ENCODE data around the gene ZNF606. TPM values are rescaled to one million over a fixed set of nuclear protein-coding genes. Genes with fewer than 3 reads are reported as not detected.

The ZNF606 gene
- total RNA-seq, 1 donor from 2014 or later: 45.4 TPM

DNA sequence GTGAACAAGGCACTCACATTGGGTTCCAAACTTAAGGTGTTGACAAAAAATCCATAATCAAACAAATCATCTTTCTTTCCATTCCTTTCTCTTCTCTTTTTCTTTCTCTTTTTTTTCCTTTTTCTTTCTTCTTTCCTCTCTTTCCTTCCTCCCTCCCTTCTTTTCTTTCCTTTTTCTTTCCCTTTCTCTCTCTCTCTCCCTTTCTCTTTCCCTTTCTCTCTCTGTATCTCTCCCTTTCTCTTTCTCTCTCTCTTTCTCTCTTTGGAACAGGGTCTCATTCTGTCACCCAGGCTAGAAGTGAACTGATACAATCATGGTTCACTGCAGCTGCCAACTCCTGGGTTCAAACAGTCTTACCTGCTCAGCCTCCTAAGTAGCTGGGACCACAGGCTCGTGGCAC, 40.8 kb downstream of the ZNF606 start:
- Mint-ChIP-seq H3K36me3 (peaks cover 31% of the 10 kb centered on the region), H3K4me1 (no peaks in the 10 kb centered on the region), H3K27ac (no peak overlapping the region), H3K4me3 (no peak overlapping the region), H3K9me3 (peaks cover 46% of the 10 kb centered on the region), H3K27me3 (ENCODE audit: low read depth) (no peaks in the 10 kb centered on the region)
- TF ChIP-seq, protein P1, sequence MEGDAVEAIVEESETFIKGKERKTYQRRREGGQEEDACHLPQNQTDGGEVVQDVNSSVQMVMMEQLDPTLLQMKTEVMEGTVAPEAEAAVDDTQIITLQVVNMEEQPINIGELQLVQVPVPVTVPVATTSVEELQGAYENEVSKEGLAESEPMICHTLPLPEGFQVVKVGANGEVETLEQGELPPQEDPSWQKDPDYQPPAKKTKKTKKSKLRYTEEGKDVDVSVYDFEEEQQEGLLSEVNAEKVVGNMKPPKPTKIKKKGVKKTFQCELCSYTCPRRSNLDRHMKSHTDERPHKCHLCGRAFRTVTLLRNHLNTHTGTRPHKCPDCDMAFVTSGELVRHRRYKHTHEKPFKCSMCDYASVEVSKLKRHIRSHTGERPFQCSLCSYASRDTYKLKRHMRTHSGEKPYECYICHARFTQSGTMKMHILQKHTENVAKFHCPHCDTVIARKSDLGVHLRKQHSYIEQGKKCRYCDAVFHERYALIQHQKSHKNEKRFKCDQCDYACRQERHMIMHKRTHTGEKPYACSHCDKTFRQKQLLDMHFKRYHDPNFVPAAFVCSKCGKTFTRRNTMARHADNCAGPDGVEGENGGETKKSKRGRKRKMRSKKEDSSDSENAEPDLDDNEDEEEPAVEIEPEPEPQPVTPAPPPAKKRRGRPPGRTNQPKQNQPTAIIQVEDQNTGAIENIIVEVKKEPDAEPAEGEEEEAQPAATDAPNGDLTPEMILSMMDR (IDR thresholded peaks at IDR 0.05; ENCODE audit: unreplicated experiment): no peak
- DNase-seq (ENCODE audit: low spot score in 2 of 2, unreplicated experiment in 2 of 2): no peak

DNA sequence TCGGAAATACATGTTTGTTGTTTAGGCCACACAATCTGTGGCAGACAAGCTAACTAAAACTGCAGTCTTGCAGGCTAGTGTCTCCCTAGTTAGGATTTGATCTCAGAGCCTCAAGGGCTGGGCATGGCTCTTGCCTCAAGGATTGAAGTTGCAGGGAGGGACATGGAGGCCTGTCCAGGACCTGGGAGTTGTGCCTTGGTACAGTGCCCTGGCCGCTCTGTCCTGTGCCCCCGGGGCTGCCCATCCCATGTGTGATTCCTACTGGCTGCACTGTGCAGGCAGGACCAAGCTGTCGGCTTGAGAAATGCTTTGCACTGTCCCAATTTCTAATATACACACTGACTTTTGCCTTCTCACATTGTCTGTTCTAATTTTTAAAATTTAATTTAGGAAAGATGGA, 47.6 kb downstream of the ZNF606 start:
- Mint-ChIP-seq H3K4me1 (no peaks in the 10 kb centered on the region), H3K4me3 (no peak overlapping the region), H3K9me3 (peaks cover 50% of the 10 kb centered on the region), H3K27me3 (ENCODE audit: low read depth) (no peaks in the 10 kb centered on the region), H3K36me3 (peaks cover 11% of the 10 kb centered on the region), H3K27ac (no peak overlapping the region)
- TF ChIP-seq, protein P1 (IDR thresholded peaks at IDR 0.05; ENCODE audit: unreplicated experiment): no peak
- DNase-seq (ENCODE audit: low spot score in 2 of 2, unreplicated experiment in 2 of 2): no peak

DNA sequence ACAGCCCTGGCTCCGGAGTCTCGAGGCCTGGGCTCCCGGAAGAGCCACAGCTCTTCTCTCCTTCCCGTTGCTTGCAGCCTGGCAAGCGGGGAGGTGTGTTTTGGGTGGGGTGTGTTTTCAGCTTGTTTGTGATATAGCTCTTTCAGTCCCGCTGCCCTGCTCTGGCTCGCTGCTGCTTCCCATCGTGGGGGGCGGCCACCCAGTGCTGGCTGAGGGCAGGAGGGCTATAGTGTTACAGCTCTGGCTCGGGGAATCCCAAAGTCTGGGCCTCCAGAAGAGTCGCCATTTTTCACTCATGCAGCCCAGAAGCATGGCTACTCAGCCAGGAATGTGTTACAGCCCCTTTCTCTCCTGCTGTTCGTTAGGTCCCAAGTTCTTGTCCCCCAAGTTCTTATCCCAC, 52.9 kb downstream of the ZNF606 start:
- H3K27me3 Mint-ChIP-seq (ENCODE audit: low read depth): no peaks in the 10 kb centered on the region
- H3K9me3 Mint-ChIP-seq: peaks cover 47% of the 10 kb centered on the region
- H3K4me1 Mint-ChIP-seq: peaks cover 12% of the 10 kb centered on the region
- peaks cover 24% of the 10 kb centered on the region for H3K36me3 Mint-ChIP-seq
- DNase-seq (ENCODE audit: low spot score in 2 of 2, unreplicated experiment in 2 of 2): no peak
- TF ChIP-seq, protein P1 (IDR thresholded peaks at IDR 0.05; ENCODE audit: unreplicated experiment): no peak
- H3K4me3 Mint-ChIP-seq: no peak overlapping the region
- H3K27ac Mint-ChIP-seq: no peak overlapping the region

- no peak for DNase-seq (ENCODE audit: low spot score in 2 of 2, unreplicated experiment in 2 of 2)
- Mint-ChIP-seq H3K36me3 (peaks cover 28% of the 10 kb centered on the region), H3K4me3 (no peak overlapping the region), H3K9me3 (peaks cover 47% of the 10 kb centered on the region), H3K27me3 (ENCODE audit: low read depth) (no peaks in the 10 kb centered on the region), H3K4me1 (peaks cover 12% of the 10 kb centered on the region), H3K27ac (no peak overlapping the region)
- TF ChIP-seq, protein P1 (IDR thresholded peaks at IDR 0.05; ENCODE audit: unreplicated experiment): no peak
Observed at GRCh38 chr19:57949296-57949695, 53.3 kb downstream of the ZNF606 start.

- H3K4me1 Mint-ChIP-seq: peaks cover 12% of the 10 kb centered on the region
- H3K9me3 Mint-ChIP-seq: peaks cover 51% of the 10 kb centered on the region
- DNase-seq (ENCODE audit: low spot score in 2 of 2, unreplicated experiment in 2 of 2): peak; percentile 83 to 89
- H3K36me3 Mint-ChIP-seq: peaks cover 45% of the 10 kb centered on the region
- H3K27me3 Mint-ChIP-seq (ENCODE audit: low read depth): no peaks in the 10 kb centered on the region
- peak within 1 kb of the TSS; percentile 86 for H3K27ac Mint-ChIP-seq
- H3K4me3 Mint-ChIP-seq: peak within 1 kb of the TSS; percentile 93
- TF ChIP-seq, protein P1 (IDR thresholded peaks at IDR 0.05; ENCODE audit: unreplicated experiment): peak; percentile 62
Observed at GRCh38 chr19:57947419-57948134, 55.0 kb downstream of the ZNF606 start, which contains the start of gene ZNF256. ZNF256 (minus strand) TSS chr19:57947706; CDS start chr19:57947474, 232 bp downstream.
